Measurements from ENCODE around the gene SCLY.
"Not testable (repeated sequence)": the region's sequence is repeated elsewhere in the genome, so short reads cannot be mapped to it uniquely, and the experiment has no call there.

Gene SCLY

DNA sequence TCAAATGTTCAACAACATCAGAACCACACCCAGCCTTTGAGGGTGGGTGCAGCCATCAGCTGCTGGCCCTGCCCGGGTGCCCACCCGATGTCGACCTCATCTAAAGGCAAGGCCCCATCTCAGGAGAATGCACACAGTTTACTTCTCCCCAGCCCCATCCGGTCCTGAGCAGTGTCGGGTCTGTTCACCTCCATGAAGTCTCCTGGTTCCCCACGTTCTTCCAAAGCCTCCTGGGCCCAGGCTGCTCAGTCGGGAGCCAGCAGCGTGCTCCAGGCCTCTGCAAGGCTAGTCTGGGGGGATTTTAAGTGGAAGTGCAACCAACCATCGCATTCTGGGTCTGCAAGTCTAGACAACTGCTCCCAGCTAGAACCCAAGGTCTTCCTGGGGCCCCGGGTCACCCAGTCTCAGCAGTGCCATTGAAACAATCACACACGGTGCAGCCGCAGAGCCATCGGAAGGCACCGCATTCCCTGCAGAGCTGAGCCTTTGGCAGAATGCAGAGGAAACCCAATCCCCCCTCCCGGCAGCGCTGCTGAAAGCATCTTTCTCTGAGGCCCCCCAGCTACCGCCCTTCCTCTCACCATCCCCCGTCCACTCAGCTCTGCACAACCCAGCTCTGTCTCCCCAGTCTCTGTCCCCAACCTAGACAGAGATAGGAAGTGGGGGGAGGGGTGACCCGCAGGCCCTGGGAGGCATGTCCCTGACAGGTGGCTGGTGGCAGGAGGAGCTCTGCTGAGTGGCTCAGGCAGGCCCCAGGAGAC lies 47.8 kb downstream of the SCLY start:
- DNase-seq (ENCODE audit: low read depth in 2 of 2) = no peak

DNA sequence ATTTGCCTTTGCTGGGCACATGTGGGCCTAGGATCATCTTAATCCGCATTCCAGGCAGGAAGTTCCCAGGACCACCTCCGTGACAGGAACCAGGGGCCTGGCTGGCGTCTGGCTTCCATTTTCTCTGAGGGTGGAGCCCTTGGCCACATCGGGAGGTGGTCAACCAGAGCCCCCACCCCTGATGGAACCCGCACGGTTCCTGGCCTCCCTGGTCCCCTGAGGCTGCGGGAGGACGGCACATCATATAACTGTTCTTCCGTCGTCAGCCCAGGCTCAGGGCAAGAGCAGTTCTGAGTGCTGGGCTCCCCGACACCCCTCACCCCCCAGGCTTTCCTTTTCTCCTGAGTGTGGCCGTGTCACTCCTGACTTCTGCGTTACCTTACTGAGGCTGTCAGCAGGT lies 52.8 kb downstream of the SCLY start:
- DNase-seq (ENCODE audit: low read depth in 2 of 2) = no peak

DNA sequence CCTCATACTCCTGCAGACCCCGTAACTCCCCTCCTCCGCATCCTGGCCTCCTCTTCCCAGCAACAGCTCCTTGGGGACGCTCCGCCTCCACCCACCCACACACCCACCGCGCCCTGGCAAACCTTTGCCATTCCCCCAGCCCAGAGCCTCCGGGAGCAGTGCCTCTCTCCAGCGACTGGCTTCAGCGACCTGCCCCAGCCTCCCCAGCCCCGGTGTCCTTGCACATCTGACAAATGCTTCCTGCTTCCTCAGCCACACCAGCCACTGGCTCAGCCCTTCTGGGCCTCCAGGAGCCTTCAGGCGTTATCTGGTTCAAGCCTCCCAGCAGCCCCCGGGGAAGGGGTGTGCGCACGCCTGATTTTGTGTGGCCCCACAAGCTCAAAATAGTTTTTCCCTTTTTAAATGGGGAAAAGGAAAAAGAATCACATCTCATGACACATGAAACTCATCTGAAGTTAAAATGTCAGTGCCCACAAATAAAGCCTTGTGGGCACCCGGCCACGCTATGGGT lies 53.6 kb downstream of the SCLY start:
- no peak for DNase-seq (ENCODE audit: low read depth in 2 of 2)

DNA sequence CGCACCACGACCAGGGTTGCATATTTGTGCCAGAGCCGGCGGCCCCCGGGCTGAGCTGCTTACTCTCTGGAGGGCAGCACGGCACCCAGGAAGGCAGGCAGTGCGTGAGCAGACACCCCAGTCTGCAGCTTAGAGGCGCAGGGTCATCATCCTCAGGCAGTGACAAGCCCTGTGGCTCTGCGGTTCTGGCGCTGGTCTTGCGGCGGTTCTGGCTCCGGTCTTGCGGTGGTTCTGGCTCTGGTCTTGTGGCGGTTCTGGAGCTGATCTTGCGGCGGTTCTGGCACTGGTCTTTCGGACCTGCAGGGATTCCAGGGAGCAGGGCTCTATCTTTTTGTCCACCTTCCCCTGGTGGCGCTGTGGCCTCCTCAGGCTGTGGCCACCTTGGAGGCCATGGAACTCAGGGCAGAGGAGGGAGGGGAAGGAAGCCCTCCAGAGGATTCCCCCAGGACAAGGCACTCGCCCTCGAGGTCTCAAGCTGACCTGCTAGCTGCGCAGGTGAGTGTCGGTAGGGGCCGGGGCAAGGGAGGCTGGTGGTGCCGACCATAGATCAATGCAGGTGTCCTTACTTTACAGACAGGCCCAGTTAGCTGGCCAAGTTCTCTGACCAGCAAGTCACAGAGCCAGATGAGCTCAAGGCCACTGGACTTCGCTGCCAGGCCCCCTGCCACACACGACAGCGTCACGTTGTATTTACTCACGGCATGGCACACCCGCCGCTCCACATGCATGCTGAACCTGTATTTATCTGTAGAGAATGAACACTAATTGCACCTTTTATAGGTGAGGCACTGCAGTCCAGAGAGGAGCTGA lies 54.3 kb downstream of the SCLY start:
- DNase-seq (ENCODE audit: low read depth in 2 of 2) = no peak

DNA sequence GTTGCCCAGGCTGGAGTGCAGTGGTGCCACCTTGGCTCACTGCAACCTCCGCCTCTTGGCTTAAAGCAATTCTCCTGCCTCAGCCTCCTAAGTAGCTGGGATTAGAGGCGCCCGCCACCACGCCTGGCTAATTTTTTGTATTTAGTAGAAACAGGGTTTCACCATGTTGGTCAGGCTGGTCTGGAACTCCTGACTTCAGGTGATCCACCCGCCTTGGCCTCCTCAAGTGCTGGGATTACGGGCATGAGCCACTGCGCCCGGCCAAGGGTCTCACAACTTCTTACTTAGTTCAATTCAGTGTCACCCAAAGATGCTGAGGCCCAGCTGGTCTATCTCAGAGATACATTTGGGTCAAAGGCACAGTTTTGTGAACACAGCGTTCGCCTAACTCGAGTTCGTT lies 54.9 kb downstream of the SCLY start:
- not testable (repeated sequence) for DNase-seq (ENCODE audit: low read depth in 2 of 2)

DNA sequence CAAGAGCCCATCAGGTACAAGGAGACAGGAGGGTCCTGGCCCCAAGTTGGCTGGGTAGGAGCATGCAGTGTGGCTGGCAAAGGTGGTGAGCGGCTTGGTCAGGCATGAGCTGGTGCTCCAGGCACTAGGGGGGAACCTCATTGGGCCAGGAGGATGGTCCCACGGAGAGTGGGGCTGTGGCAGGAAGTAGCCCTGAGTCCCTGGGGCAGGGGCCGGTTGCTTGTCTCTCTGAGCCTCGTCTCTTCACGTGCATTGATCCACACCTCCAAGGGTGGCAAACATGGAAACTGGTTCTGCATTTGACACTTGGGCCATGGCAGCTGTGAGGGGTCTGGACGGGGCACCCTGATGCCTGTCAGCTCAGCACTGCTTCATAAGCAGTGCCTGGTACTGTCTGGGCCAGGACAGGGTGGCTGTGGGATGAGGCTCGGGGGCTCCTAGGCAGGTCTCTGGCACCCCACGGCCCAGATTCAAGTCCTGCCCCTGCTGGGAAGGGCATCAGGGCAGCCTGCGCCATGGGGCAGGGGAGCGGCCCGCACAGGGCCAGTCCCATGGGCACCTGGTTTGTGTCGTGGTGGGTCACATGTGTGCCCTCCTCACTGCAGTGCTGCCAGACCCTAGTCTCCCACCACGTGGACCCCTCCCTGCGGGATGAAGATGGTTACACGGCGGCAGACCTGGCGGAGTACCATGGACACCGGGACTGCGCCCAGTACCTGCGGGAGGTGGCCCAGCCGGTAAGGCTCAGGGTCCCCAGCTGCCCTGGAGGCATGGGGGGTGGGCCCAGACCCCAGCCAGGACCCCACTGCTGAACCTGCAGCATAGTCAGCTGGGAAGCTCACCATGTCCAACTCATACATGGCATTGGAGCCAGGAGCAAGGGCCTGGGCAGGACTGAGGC lies 55.7 kb downstream of the SCLY start:
- DNase-seq (ENCODE audit: low read depth in 2 of 2) = no peak

DNA sequence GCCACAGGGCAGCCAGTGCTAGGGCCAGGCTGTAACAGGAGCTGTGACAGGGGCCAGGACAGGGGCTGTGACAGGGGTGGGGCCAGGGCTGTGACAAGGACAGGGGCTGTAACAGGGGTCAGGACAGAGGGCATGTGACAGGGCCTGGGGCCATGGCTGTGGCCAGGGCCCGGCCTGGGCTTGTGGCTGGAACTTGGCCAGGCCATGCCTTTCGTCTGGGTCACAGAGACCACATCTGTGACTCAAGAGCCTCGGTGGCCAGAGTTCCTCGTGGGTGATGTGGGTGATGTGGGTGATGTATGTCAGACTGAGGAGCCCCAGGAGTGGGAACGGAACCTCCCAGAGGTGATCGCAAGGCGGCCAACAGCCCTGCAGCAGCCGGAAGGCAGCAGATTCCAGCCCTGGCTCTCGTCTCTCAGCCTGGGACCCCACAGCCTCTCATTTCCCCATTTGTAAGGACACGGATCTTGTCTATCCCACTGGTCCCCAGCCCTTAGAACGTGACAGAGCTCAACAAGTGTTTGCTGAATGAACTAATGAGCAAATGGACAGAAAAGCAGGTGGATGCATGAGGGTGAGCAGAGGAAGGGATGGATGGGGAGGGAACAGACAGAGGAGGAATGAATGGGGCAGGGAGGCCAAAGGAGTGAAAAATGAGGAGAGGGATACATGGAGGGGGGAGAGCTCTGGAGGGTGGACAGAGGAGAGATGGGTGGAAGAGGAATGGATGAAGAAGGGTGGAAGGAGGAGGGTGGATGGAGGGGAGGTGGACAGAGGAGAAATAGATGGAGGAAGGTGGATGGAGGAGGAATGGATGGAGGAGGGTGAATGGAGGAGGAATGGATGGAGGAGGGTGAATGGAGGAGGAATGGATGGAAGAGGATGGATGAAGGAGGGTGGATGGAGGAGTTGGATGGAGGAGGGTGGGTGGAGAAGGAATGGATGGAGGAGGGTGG lies 56.7 kb downstream of the SCLY start:
- no peak for DNase-seq (ENCODE audit: low read depth in 2 of 2)

DNA sequence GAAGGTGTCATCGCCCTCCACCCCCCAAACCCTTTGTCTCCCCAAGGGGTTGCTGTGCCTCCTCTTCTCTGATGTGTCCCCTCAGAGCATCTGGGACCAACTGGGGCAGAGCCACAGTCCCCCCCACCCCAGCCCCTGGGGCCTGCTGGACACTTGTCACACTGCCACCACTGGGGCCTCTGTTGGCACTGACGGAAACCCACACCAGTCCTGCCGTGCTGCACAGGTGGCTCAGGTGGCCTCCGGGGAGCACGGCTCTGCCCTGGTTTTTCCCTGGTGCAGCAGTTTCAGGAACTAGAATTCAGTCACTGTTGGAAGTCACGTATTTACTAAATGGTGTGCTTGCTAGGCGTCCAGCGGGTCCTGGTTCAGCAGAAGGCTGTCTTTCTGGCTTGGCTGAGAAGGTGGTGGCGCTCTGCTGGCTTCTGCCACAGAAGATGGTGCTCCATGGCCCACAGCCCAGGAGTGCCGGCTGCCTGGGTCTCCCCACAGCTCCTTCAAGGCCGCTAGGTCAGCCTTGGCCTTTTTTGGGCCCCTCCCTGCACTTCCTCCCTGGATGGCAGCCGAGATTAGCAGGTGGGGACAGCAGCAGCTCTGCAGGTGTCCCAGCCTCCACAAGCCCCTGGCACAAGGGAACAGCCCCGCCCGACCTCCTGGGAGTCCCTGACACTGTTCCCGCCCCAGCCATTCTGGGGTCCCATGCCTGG lies 59.1 kb downstream of the SCLY start:
- DNase-seq (ENCODE audit: low read depth in 2 of 2) = no peak

DNA sequence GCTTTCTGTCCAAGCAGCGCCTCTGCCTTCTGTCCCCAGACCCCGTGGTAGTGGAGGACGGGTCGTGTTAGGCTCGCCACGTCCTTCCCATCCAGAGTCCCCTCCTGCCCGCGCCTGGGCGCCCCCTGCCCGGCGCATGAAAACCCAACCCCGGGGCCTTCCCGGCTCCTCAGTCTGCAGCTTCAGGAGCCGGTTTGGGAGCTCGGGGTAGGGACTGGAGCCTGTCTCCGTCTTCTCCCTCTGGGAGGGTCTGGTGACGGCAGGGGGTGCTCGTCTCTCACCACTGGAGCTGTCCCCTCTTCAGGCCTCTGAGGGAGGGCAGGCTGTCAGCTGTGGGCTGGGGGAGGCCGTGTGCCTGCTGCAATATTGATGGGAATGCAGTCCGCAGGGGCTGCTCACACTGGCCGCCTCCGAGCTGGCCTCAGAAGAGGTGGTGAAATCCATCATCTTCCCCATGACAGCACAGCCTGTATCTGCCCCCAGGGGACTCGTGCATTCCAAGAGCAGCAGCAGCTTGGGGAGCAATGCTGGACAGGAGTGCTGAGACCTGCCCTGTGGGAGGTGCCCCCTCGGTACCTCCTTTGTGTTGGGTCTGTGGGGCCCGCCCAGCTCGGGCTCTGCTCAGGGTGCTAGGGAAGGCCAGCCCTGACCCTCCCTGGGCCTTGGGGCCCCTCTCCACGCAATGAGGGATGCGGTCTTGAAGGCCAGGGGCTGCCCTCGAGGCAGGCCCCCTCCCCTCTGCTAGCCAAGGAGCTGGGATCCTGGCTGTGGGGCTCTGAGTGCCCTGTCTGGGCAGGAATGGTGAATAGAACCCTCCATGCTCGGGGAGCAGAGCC lies 59.9 kb downstream of the SCLY start:
- DNase-seq (ENCODE audit: low read depth in 2 of 2) = no peak

DNA sequence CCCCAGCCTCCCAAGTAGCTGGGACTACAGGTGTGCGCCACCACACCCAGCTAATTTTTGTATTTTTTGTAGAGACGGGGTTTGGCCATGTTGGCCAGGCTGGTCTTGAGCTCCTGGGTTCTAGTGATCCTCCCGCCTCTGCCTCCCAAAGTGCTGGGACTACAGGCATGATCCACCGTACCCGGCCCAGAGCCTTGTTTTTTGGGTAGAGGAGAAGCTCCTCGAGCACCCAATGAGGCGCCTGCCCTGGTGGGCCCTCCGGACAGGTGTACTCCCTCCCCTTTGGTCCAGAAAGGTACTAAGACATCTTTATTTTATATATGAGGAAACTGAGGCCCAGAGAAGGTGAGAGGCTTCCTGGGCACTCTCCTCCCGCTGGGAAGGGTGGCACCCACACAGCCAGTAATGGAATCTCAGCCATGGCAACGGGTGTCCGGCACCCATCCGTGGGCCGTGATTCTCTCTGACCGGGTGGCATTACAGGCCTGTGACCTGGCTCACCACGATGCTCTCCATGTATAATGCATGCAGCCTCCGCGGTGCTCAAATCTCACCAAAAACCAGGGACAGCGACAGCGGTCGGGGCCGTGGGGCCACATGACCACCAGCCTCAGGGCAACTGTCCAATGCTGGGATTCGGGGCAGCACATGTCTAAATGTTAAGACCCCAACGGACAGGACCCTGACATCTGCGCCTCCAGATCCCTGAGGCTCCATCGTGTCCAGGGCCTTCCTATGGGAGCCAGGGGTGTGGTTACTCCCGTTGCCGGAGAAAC lies 60.9 kb downstream of the SCLY start:
- no peak for DNase-seq (ENCODE audit: low read depth in 2 of 2)

DNA sequence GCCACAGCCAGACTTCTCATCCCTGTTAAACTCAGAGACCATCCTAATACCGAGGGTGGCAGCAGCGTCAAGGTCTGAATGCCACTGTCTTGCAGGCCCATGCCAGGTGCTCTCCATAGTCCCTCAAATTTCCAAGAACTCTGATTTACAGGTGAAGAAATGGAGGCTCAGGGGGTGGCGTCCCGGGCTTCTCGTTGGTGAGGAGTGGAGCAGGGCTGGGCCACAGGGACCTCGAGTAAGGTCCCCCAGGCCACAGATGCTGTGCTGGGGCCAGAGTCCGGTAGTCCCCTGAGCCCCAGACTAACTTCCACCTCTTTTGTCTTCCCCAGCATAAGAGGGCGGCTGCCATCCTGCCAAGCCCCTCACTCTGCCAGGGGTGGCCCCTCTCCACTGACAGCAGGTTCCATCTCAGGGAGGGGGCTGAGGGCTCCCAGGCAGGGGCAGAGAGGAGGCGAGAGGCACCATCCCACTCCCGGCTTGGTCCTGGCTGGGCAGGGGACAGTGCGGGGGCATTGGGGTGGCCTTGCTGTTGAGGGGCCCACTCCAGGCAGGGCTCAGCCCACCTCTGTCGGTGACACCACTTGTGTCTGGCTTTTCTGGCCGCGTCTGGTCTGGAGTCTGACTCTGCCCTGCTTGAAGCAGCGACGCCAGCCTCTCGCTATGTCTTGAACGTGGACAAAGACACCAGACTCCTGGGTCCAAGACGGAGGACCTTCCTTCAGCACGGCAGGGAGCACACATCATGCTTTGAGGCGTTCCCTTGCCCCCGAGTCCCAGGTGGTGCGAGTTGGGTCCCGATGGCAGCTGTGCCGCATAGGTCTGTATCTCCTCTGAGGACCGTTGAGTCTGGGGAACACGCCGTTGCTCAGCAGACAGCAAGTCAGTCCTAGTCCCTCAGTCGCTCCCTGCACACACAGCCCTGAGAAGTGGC lies 61.8 kb downstream of the SCLY start:
- no peak for DNase-seq (ENCODE audit: low read depth in 2 of 2)

DNA sequence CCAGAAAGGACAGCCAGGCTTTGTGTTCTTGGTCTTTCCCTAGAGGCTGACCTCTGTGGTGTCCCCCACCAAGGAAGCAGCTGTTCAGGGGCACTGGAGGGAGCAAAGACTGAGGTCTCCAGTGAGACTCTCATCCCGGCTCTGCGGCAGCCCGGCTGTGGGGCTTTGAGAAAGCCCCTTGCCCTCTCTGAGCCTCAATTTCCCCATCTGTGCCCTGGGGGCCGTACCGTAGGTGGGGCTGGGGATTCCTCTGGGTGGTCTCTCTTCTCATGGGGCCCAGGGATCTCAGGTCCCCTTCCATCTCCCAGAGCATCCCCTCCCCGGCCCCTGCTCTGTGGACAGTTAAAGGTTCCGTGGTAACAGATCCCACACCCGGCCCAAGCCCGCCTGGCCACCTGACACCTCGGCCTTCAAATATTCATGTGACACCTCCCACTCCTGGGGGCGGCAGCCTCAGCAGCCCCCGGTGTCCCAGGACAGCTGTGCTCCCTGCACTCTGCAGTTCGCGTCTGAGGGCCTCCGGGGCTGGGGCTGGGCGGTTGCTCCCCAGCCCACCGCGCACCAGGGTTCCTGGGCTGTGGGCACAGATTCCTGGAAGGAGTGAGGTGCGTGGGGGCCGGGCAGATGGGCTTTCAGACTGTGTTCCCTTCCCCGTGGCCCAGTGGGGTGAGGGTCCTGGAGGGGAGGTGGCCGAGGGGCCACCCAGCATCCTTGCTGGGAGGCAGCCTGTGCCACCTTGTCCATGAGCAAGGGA lies 62.6 kb downstream of the SCLY start:
- DNase-seq (ENCODE audit: low read depth in 2 of 2) = no peak

DNA sequence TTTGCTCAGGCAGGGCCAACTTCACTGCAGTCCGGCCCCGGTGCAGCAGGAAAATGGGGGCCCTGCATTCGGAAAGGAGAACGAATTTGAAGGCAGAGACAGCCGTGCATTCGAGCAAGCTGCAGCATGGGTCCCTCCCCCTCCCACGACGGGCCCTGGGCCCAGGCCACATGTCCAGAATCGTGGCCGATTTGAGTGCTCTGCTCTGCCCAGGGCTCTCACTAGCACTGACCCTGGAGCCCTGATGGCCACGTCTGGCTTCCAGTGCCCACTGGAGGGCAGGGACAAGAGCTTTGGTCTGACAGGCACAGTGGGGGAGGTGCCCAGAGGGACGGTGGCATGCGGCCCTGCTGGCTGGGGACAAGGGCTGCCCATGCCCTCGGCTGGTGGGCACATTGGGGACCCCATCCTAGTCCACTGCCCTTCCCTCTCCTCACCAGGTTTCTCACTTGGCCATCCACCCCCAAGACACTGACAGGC lies 63.2 kb downstream of the SCLY start:
- DNase-seq (ENCODE audit: low read depth in 2 of 2) = no peak

DNA sequence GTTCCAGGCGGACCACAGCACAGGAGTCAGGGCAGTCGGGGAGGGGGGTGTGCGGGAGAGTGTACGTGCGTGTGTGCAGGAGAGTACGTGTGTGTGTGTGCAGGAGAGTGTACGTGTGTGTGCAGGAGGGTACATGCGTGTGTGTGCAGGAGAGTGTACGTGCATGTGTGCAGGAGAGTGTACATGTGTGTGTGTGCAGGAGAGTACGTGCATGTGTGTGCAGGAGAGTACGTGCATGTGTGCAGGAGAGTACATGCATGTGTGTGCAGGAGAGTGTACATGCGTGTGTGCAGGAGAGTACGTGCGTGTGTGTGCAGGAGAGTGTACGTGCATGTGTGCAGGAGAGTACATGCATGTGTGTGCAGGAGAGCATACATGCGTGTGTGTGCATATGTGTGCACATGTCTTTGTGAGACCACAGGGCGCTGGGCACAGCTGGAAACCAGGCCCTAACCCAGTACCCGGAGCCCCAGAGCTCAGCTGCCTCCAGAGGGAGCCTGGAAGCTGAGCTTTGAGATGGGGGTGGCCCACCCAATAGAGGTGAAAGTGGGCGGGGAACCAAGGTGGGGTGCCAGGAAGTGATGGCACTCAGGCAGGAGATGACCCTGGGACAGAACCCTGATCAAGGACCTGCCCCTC lies 63.8 kb downstream of the SCLY start:
- no peak for DNase-seq (ENCODE audit: low read depth in 2 of 2)

DNA sequence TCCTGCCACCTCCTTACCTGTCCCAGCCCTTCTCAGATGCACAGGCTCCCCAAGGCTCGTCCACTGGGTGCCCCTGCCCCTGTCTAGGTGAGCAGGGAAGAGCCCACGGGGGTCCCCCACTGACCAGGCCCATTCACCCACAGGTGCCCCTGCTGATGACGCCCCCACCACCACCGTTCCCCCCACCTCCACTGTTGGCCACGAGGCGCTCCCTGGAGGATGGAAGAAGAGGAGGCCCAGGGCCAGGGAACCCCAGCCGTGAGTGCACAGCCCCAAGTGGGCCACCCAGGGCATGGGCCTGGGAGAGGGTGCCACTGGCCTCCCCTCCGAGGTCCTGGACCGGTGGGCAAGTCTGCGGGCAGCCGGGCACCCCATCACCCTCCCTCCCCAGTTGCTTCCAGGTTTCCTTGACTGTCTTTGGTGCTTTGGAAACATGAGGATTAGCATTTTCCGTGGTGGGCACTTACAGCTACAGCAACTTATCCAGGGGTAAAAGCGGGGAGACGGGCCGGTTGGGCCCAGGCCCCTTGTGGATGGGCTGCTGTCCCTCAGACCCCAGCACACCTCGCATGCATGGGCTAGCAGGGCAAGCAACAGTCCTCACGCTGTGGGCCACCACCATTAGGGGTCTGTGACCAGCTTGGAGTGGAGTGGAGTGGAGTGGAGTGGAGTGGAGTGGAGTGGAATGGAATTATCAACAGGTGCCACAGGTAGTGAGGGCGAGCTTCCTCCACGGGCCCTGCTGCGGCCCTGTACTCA lies 64.5 kb downstream of the SCLY start:
- no peak for DNase-seq (ENCODE audit: low read depth in 2 of 2)
